ENCODE measurements around the gene KDM4E. TPM values are rescaled to one million over a fixed set of nuclear protein-coding genes. Genes with fewer than 3 reads are reported as not detected.
"Not testable (repeated sequence)": the region's sequence is repeated elsewhere in the genome, so short reads cannot be mapped to it uniquely, and the experiment has no call there.

Gene KDM4E
- not detected for total RNA-seq

- Mint-ChIP-seq H3K27ac (no peak within 1 kb of the TSS), H3K9me3 (no peaks in the 10 kb centered on the region), H3K27me3 (no peaks in the 10 kb centered on the region), H3K4me1 (no peaks in the 10 kb centered on the region), H3K4me3 (no peak within 1 kb of the TSS), H3K36me3 (peaks cover 2% of the 10 kb centered on the region)
- DNase-seq = no peak
These were observed at the start of gene KDM4E for GRCh38 chr11:95024958-95025357. KDM4E (plus strand) TSS chr11:95025258; CDS start chr11:95025558, 300 bp downstream.

DNA sequence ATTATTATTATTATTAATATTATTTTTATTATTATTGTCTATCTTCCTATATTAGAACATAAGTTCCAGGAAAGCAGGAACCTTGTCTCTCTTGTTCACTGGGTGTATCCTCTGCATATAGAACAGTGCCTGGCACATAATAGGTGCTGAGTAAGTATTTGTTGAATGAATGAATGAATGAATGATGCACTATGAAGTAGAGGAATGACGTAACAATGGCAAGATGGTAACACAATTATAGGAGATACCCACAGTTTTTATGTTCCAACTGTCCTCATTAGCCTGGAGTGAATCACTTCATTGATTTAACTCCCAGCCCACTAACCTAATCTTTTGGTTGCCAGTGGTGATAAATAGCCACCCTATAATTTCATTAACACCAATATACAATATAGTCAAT, 49.5 kb upstream of the KDM4E start:
- peaks cover 25% of the 10 kb centered on the region for H3K4me1 Mint-ChIP-seq
- peaks cover 10% of the 10 kb centered on the region for H3K36me3 Mint-ChIP-seq
- DNase-seq = no peak
- H3K9me3 Mint-ChIP-seq = no peaks in the 10 kb centered on the region
- no peaks in the 10 kb centered on the region for H3K27me3 Mint-ChIP-seq
- H3K4me3 Mint-ChIP-seq = peak overlapping the region; percentile 15
- H3K27ac Mint-ChIP-seq = no peak overlapping the region

- Mint-ChIP-seq H3K27me3 (peaks cover 23% of the 10 kb centered on the region), H3K36me3 (no peaks in the 10 kb centered on the region), H3K4me3 (no peak overlapping the region), H3K9me3 (no peaks in the 10 kb centered on the region), H3K27ac (no peak overlapping the region), H3K4me1 (no peaks in the 10 kb centered on the region)
- DNase-seq = no peak
These were observed 37.7 kb upstream of the KDM4E start for GRCh38 chr11:94987378-94987777.

DNA sequence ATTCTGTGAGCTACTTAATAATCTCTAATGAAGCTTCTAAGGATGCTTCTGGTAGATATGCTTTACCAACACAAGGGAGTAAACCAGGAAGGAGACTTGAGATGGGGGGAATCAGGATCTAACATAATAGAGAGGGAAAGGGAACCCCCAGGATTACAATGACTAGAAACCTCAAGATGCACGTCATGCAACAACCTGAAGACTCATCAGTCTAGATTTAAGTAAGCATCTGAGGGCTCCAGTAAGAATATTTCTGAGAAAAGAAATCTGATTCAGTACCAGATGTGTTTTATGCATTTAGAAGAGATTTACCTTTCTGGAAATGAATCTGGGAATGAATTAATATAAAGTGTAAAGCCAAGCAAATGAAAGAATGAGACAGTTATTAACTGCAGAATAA, 36.3 kb upstream of the KDM4E start:
- no peaks in the 10 kb centered on the region for H3K36me3 Mint-ChIP-seq
- peaks cover 23% of the 10 kb centered on the region for H3K27me3 Mint-ChIP-seq
- no peaks in the 10 kb centered on the region for H3K4me1 Mint-ChIP-seq
- no peak overlapping the region for H3K4me3 Mint-ChIP-seq
- DNase-seq = no peak
- H3K27ac Mint-ChIP-seq = no peak overlapping the region
- no peaks in the 10 kb centered on the region for H3K9me3 Mint-ChIP-seq

GRCh38 chr11:94993400-94993943, 31.6 kb upstream of the KDM4E start:
- no peak for DNase-seq
- Mint-ChIP-seq H3K9me3 (no peaks in the 10 kb centered on the region), H3K4me1 (no peaks in the 10 kb centered on the region), H3K27me3 (peaks cover 11% of the 10 kb centered on the region), H3K4me3 (no peak overlapping the region), H3K27ac (no peak overlapping the region), H3K36me3 (peaks cover 2% of the 10 kb centered on the region)

- H3K27me3 Mint-ChIP-seq = no peaks in the 10 kb centered on the region
- DNase-seq = no peak
- no peaks in the 10 kb centered on the region for H3K4me1 Mint-ChIP-seq
- H3K4me3 Mint-ChIP-seq = no peak overlapping the region
- peaks cover 5% of the 10 kb centered on the region for H3K36me3 Mint-ChIP-seq
- no peaks in the 10 kb centered on the region for H3K9me3 Mint-ChIP-seq
- no peak overlapping the region for H3K27ac Mint-ChIP-seq
These were observed 27.6 kb upstream of the KDM4E start for GRCh38 chr11:94997437-94997836.

DNA sequence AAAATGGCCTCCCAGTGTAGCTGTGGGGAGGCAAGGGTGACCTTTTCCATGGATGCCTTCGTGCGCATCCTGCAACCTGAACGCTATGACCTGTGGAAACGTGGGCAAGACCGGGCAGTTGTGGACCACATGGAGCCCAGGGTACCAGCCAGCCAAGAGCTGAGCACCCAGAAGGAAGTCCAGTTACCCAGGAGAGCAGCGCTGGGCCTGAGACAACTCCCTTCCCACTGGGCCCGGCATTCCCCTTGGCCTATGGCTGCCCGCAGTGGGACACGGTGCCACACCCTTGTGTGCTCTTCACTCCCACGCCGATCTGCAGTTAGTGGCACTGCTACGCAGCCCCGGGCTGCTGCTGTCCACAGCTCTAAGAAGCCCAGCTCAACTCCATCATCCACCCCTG, 26.8 kb upstream of the KDM4E start:
- no peak for DNase-seq
- H3K4me1 Mint-ChIP-seq = no peaks in the 10 kb centered on the region
- H3K27me3 Mint-ChIP-seq = no peaks in the 10 kb centered on the region
- no peak overlapping the region for H3K4me3 Mint-ChIP-seq
- no peaks in the 10 kb centered on the region for H3K9me3 Mint-ChIP-seq
- peaks cover 5% of the 10 kb centered on the region for H3K36me3 Mint-ChIP-seq
- no peak overlapping the region for H3K27ac Mint-ChIP-seq

GRCh38 chr11:95003716-95004115, 21.3 kb upstream of the KDM4E start:
- peaks cover 1% of the 10 kb centered on the region for H3K9me3 Mint-ChIP-seq
- H3K4me1 Mint-ChIP-seq = no peaks in the 10 kb centered on the region

GRCh38 chr11:95005642-95006041, 19.4 kb upstream of the KDM4E start:
- Mint-ChIP-seq H3K9me3 (peaks cover 1% of the 10 kb centered on the region), H3K27ac (no peak overlapping the region), H3K4me3 (no peak overlapping the region), H3K36me3 (no peaks in the 10 kb centered on the region), H3K4me1 (no peaks in the 10 kb centered on the region), H3K27me3 (peaks cover 18% of the 10 kb centered on the region)
- no peak for DNase-seq

More at GRCh38 chr11:95003716-95004115, 21.3 kb upstream of the KDM4E start:
- Mint-ChIP-seq H3K36me3 (peaks cover 3% of the 10 kb centered on the region), H3K27me3 (peaks cover 13% of the 10 kb centered on the region), H3K4me3 (no peak overlapping the region), H3K27ac (no peak overlapping the region)
- no peak for DNase-seq

- H3K4me3 Mint-ChIP-seq = no peak overlapping the region
These were observed 13.7 kb upstream of the KDM4E start for GRCh38 chr11:95011376-95011775.

DNA sequence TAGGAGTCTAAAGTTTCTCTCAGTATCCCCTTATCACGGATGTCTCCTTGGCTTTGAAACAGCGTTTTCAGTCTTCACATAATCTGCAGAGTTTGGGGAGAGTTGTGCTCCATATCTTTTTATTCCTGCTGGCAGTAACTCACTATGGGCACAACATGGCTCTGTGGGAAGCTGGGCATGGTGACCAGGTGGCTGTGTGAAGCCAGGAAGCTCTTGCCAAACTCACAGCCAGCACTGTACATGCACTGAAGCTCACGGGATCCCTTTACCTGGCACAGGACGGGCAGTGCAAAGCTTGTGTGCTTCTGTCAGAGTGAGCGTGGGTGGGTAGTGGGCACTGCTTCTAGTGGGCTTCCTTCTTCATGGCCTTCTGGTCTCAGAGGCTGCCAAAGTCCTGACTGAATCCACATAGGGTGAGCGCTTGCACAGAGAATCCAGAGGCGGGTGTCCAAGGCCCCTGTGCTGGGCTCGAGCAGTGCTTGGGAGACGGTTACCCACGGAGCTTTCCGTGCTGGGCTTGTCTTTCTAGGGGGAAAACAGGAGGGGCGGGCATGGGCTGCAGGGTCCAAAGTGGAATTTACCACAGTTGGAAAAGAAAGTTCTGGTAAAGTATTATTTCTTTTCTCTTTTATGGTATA, 10.8 kb upstream of the KDM4E start:
- Mint-ChIP-seq H3K9me3 (no peaks in the 10 kb centered on the region), H3K27ac (no peak overlapping the region), H3K4me1 (no peaks in the 10 kb centered on the region), H3K36me3 (no peaks in the 10 kb centered on the region), H3K4me3 (no peak overlapping the region), H3K27me3 (peaks cover 4% of the 10 kb centered on the region)
- no peak for DNase-seq

More at GRCh38 chr11:95011376-95011775, 13.7 kb upstream of the KDM4E start:
- peaks cover 13% of the 10 kb centered on the region for H3K27me3 Mint-ChIP-seq
- DNase-seq = no peak
- H3K36me3 Mint-ChIP-seq = no peaks in the 10 kb centered on the region
- H3K4me1 Mint-ChIP-seq = no peaks in the 10 kb centered on the region
- H3K9me3 Mint-ChIP-seq = peaks cover 1% of the 10 kb centered on the region
- H3K27ac Mint-ChIP-seq = no peak overlapping the region

GRCh38 chr11:95016139-95016538, 8.9 kb upstream of the KDM4E start:
- Mint-ChIP-seq H3K27me3 (no peaks in the 10 kb centered on the region), H3K4me1 (no peaks in the 10 kb centered on the region), H3K27ac (no peak overlapping the region), H3K36me3 (no peaks in the 10 kb centered on the region), H3K4me3 (no peak overlapping the region), H3K9me3 (no peaks in the 10 kb centered on the region)
- DNase-seq = no peak

DNA sequence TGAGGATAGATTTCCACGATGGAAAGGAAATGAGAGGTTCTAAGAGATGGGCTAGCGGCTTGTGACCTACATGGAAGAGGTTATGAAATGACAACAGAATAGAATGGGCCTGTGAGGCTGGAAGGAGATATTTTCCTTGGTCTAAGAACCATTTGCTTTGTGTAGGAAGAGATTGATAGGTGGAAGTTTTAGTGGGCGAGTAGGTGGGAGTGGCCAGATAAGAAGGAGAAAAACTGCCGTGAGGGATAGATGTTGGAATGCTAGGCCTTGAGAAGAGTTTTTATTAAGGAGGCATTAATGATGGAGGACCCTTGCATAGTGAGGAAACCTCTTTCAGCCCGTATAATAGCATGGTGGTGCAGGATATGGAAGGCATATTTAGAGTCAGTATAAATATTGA, 3.6 kb upstream of the KDM4E start:
- H3K27me3 Mint-ChIP-seq, H3K27ac Mint-ChIP-seq, H3K4me1 Mint-ChIP-seq, H3K4me3 Mint-ChIP-seq, H3K36me3 Mint-ChIP-seq, DNase-seq, H3K9me3 Mint-ChIP-seq: not testable (repeated sequence)

- H3K4me1 Mint-ChIP-seq, H3K4me3 Mint-ChIP-seq, H3K9me3 Mint-ChIP-seq, DNase-seq, H3K36me3 Mint-ChIP-seq, H3K27me3 Mint-ChIP-seq, H3K27ac Mint-ChIP-seq: not testable (repeated sequence)
These were observed 536 bp downstream of the KDM4E start for GRCh38 chr11:95025594-95025993.

- H3K4me1 Mint-ChIP-seq = no peaks in the 10 kb centered on the region
- peaks cover 2% of the 10 kb centered on the region for H3K36me3 Mint-ChIP-seq
- no peak overlapping the region for H3K4me3 Mint-ChIP-seq
- DNase-seq = no peak
- no peaks in the 10 kb centered on the region for H3K9me3 Mint-ChIP-seq
- no peaks in the 10 kb centered on the region for H3K27me3 Mint-ChIP-seq
- H3K27ac Mint-ChIP-seq = no peak overlapping the region
These were observed 3.3 kb downstream of the KDM4E start for GRCh38 chr11:95028357-95028756.

- H3K36me3 Mint-ChIP-seq = no peaks in the 10 kb centered on the region
- H3K4me1 Mint-ChIP-seq = no peaks in the 10 kb centered on the region
- no peak overlapping the region for H3K27ac Mint-ChIP-seq
- H3K9me3 Mint-ChIP-seq = no peaks in the 10 kb centered on the region
- DNase-seq = no peak
- H3K4me3 Mint-ChIP-seq = no peak overlapping the region
- peaks cover 27% of the 10 kb centered on the region for H3K27me3 Mint-ChIP-seq
These were observed 8.0 kb downstream of the KDM4E start for GRCh38 chr11:95033051-95033450.
